GM18951 (cell line): Measurements from ENCODE around the gene MBNL2.

ENCODE experiments used
- POLR2A ChIP-seq: IDR thresholded peaks from 4 replicates; pipeline ENCODE4 v1.6.1; 2011; ENCODE audit warnings: mild to moderate bottlenecking; ENCODE audit not compliant: insufficient read length, insufficient read depth; ENCODE audit errors: extremely low read depth
- in situ Hi-C: fragments of 300-500 bp; cut with MboI; formaldehyde crosslinking; loops from one replicate; pipeline ENCODE4 v1.12.0; 2022; ENCODE audit warnings: low sequenced_read_pairs, mixed read lengths, inconsistent platforms; ENCODE audit not compliant: unreplicated experiment

Gene MBNL2

GRCh38 chr13:97437729-97438128, 215.6 kb downstream of the MBNL2 start:
- in situ Hi-C loops, result no loop called here
- no peak for TF ChIP-seq POLR2A

GRCh38 chr13:97438856-97439595, 216.9 kb downstream of the MBNL2 start:
- in situ Hi-C loops, result no loop called here

GRCh38 chr13:97440598-97441170, 218.6 kb downstream of the MBNL2 start:
- TF ChIP-seq POLR2A, result no peak
- in situ Hi-C loops, result no loop called here

More at GRCh38 chr13:97438856-97439595, 216.9 kb downstream of the MBNL2 start:
- no peak for TF ChIP-seq POLR2A

GRCh38 chr13:97441368-97441767, 219.2 kb downstream of the MBNL2 start:
- no peak for TF ChIP-seq POLR2A
- in situ Hi-C loops, result no loop called here
